HEK293 (cell line): ENCODE data around the gene STRN3.

ENCODE experiments used
- CTCF ChIA-PET: fragments of 350-600 bp; formaldehyde crosslinking; extraction: SDS; loops from one replicate; lab custom pipeline; 2021; ENCODE audit warnings: antibody characterized with exemption; lab: Yijun Ruan, JAX
- POLR2A ChIA-PET: fragments of 300-600 bp; formaldehyde crosslinking; extraction: SDS; loops from one replicate; lab custom pipeline; 2020; ENCODE audit warnings: antibody characterized with exemption, inconsistent platforms; lab: Yijun Ruan, JAX
- H3K27ac ChIP-seq: fragments of 200-500 bp; sonication (Bioruptor generic); 2 replicates; pipeline ENCODE4 v1.5.1; 2014; ENCODE audit warnings: low read depth, low read length, control low read depth, inconsistent platforms; ENCODE audit errors: extremely low read depth
- H3K36me3 ChIP-seq, 2 experiments: fragments of 200-500 bp in 1 of 2; sonication (Bioruptor generic) in 1 of 2; 1 replicate in 1 of 2; 2 replicates in 1 of 2; pipeline ENCODE4 v1.5.1; 2014 to 2017; ENCODE audit warnings: inconsistent platforms in 2 of 2, low read length in 2 of 2; ENCODE audit not compliant: control insufficient read depth in 2 of 2, insufficient read depth in 1 of 2
- H3K4me1 ChIP-seq: fragments of 200-500 bp; sonication (Bioruptor generic); 2 replicates; pipeline ENCODE4 v1.5.1; 2014; ENCODE audit warnings: mild to moderate bottlenecking, low read length, inconsistent platforms; ENCODE audit not compliant: control insufficient read depth, insufficient read depth
- H3K4me3 ChIP-seq: 2 replicates; pipeline ENCODE4 v1.5.1; 2011; ENCODE audit warnings: low read depth, mild to moderate bottlenecking, control low read depth, low read length, moderate library complexity
- H3K9me3 ChIP-seq: fragments of 200-500 bp; sonication (Bioruptor generic); 2 replicates; pipeline ENCODE4 v1.5.1; 2014; ENCODE audit warnings: low read depth, low read length, inconsistent platforms; ENCODE audit not compliant: control insufficient read depth, insufficient read depth
- FEZF1 ChIP-seq: fragments of 450-650 bp; formaldehyde crosslinking; IDR thresholded peaks from 2 replicates; pipeline ENCODE4 v1.5.1; 2016; ENCODE audit warnings: missing biosample characterization, missing genetic modification characterization
- KLF8 ChIP-seq: fragments of 450-650 bp; formaldehyde crosslinking; IDR thresholded peaks from 2 replicates; pipeline ENCODE4 v1.5.1; 2016; ENCODE audit warnings: missing biosample characterization, missing genetic modification characterization
- KLF9 ChIP-seq: fragments of 450-650 bp; formaldehyde crosslinking; IDR thresholded peaks from 2 replicates; pipeline ENCODE4 v1.5.1; 2016; ENCODE audit warnings: missing biosample characterization, missing genetic modification characterization, low read depth
- SCRT2 ChIP-seq: fragments of 450-650 bp; formaldehyde crosslinking; IDR thresholded peaks from 2 replicates; pipeline ENCODE4 v1.5.1; 2016; ENCODE audit warnings: missing biosample characterization, missing genetic modification characterization
- ZNF10 ChIP-seq: fragments of 450-650 bp; formaldehyde crosslinking; IDR thresholded peaks from 2 replicates; pipeline ENCODE4 v1.5.1; 2017; ENCODE audit warnings: missing biosample characterization, missing genetic modification characterization
- ZNF274 ChIP-seq, 2 experiments: fragments of 200-500 bp in 1 of 2; fragments of 450-650 bp in 1 of 2; sonication (Bioruptor generic) in 1 of 2; formaldehyde crosslinking in 1 of 2; IDR thresholded peaks; 2 replicates each; pipeline versions ENCODE4 v1.5.1 to v1.6.1; 2014 to 2016; ENCODE audit warnings: borderline replicate concordance in 1 of 2, inconsistent platforms in 1 of 2, low read length in 1 of 2, missing biosample characterization in 1 of 2, missing genetic modification characterization in 1 of 2
- ZNF302 ChIP-seq: fragments of 450-650 bp; formaldehyde crosslinking; IDR thresholded peaks from 2 replicates; pipeline ENCODE4 v1.5.1; 2016; ENCODE audit warnings: missing biosample characterization, missing genetic modification characterization, low read depth
- ZNF335 ChIP-seq: fragments of 450-650 bp; formaldehyde crosslinking; conservative IDR thresholded peaks from 2 replicates; pipeline ENCODE4 v1.5.1; 2016; ENCODE audit warnings: missing biosample characterization, missing genetic modification characterization
- ZNF426 ChIP-seq: fragments of 450-650 bp; formaldehyde crosslinking; IDR thresholded peaks from 2 replicates; pipeline ENCODE4 v1.5.1; 2017; ENCODE audit warnings: missing biosample characterization, missing genetic modification characterization, mild to moderate bottlenecking, inconsistent platforms, moderate library complexity
- ZNF48 ChIP-seq: fragments of 450-650 bp; formaldehyde crosslinking; IDR thresholded peaks from 2 replicates; pipeline ENCODE4 v1.5.1; 2016; ENCODE audit warnings: missing biosample characterization, missing genetic modification characterization
- ZNF501 ChIP-seq: fragments of 450-650 bp; formaldehyde crosslinking; IDR thresholded peaks from 2 replicates; pipeline ENCODE4 v1.5.1; 2016; ENCODE audit warnings: missing biosample characterization, missing genetic modification characterization
- ZNF558 ChIP-seq: fragments of 450-650 bp; formaldehyde crosslinking; IDR thresholded peaks from 2 replicates; pipeline ENCODE4 v1.5.1; 2016; ENCODE audit warnings: missing biosample characterization, missing genetic modification characterization
- ZNF571 ChIP-seq: fragments of 450-650 bp; formaldehyde crosslinking; IDR thresholded peaks from 2 replicates; pipeline ENCODE4 v1.5.0; 2017; ENCODE audit warnings: missing biosample characterization, missing genetic modification characterization
- ZNF585B ChIP-seq: fragments of 450-650 bp; formaldehyde crosslinking; IDR thresholded peaks from 2 replicates; pipeline ENCODE4 v1.5.1; 2016; ENCODE audit warnings: missing biosample characterization, missing genetic modification characterization
- ZNF621 ChIP-seq: fragments of 450-650 bp; formaldehyde crosslinking; IDR thresholded peaks from 2 replicates; pipeline ENCODE4 v1.5.1; 2017; ENCODE audit warnings: missing biosample characterization, missing genetic modification characterization
- ZNF701 ChIP-seq: fragments of 450-650 bp; formaldehyde crosslinking; IDR thresholded peaks from 2 replicates; pipeline ENCODE4 v1.5.1; 2016; ENCODE audit warnings: missing biosample characterization, missing genetic modification characterization
- ZNF707 ChIP-seq: fragments of 450-650 bp; formaldehyde crosslinking; IDR thresholded peaks from 2 replicates; pipeline ENCODE4 v1.5.1; 2016; ENCODE audit warnings: missing biosample characterization, missing genetic modification characterization
- ZNF768 ChIP-seq: fragments of 450-650 bp; formaldehyde crosslinking; IDR thresholded peaks from 2 replicates; pipeline ENCODE4 v1.5.1; 2018; ENCODE audit warnings: missing biosample characterization, mild to moderate bottlenecking, missing genetic modification characterization
- ZSCAN23 ChIP-seq: fragments of 450-650 bp; formaldehyde crosslinking; IDR thresholded peaks from 2 replicates; pipeline ENCODE4 v1.5.1; 2016; ENCODE audit warnings: missing biosample characterization, missing genetic modification characterization
- TF ChIP-seq, protein P1 (sequence below): fragments of 450-650 bp; formaldehyde crosslinking; IDR thresholded peaks from 2 replicates; pipeline ENCODE4 v1.5.1; 2017; ENCODE audit warnings: missing biosample characterization, missing genetic modification characterization
- TF ChIP-seq, protein P2 (sequence below): fragments of 450-650 bp; formaldehyde crosslinking; IDR thresholded peaks from 2 replicates; pipeline ENCODE4 v1.5.1; 2016; ENCODE audit warnings: missing biosample characterization, missing genetic modification characterization
- TF ChIP-seq, protein P3 (sequence below): fragments of 450-650 bp; formaldehyde crosslinking; IDR thresholded peaks from 2 replicates; pipeline ENCODE4 v1.5.1; 2016; ENCODE audit warnings: missing biosample characterization, missing genetic modification characterization
- TF ChIP-seq, protein P4 (sequence below): fragments of 450-650 bp; formaldehyde crosslinking; IDR thresholded peaks from 2 replicates; pipeline ENCODE4 v1.5.1; 2016; ENCODE audit warnings: missing biosample characterization, missing genetic modification characterization
- TF ChIP-seq, protein P5 (sequence below): fragments of 450-650 bp; formaldehyde crosslinking; conservative IDR thresholded peaks from 2 replicates; pipeline ENCODE4 v1.5.1; 2016; ENCODE audit warnings: low read depth, missing biosample characterization, missing genetic modification characterization
- TF ChIP-seq, protein P6 (sequence below): fragments of 450-650 bp; IDR thresholded peaks from 2 replicates; pipeline ENCODE4 v1.5.1; 2018; ENCODE audit warnings: missing biosample characterization, missing genetic modification characterization

STRN3 gene

DNA sequence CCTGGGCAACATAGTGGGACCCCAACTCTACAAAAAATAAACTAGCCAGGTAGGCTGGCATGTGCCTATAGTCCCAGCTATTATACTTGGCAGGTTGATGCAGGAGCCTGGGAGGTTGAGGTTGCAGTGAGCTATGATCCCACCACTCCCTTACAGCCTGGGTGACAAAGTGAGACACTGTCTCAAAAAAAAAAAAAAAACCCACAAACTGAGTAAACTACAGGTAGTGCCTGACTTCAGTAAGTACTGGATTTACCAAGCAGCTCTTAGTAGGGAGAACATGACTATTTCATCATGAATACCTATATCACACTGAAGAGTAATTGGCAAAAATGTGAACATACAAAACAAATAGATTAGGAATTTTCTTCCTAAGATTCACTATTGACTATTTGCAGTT is 33.1 kb downstream of the STRN3 start (continued):
- TF ChIP-seq, protein P1, sequence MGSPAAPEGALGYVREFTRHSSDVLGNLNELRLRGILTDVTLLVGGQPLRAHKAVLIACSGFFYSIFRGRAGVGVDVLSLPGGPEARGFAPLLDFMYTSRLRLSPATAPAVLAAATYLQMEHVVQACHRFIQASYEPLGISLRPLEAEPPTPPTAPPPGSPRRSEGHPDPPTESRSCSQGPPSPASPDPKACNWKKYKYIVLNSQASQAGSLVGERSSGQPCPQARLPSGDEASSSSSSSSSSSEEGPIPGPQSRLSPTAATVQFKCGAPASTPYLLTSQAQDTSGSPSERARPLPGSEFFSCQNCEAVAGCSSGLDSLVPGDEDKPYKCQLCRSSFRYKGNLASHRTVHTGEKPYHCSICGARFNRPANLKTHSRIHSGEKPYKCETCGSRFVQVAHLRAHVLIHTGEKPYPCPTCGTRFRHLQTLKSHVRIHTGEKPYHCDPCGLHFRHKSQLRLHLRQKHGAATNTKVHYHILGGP (tag by site-specific recombination) = no peak
- TF ChIP-seq ZNF707 (tag by site-specific recombination) (no peak), ZNF48 (tag by site-specific recombination) (no peak), ZNF10 (tag by site-specific recombination) (no peak), ZNF585B (tag by site-specific recombination) (no peak), ZNF335 (tag by site-specific recombination) (no peak), ZSCAN23 (tag by site-specific recombination) (no peak)
- TF ChIP-seq, protein P2, sequence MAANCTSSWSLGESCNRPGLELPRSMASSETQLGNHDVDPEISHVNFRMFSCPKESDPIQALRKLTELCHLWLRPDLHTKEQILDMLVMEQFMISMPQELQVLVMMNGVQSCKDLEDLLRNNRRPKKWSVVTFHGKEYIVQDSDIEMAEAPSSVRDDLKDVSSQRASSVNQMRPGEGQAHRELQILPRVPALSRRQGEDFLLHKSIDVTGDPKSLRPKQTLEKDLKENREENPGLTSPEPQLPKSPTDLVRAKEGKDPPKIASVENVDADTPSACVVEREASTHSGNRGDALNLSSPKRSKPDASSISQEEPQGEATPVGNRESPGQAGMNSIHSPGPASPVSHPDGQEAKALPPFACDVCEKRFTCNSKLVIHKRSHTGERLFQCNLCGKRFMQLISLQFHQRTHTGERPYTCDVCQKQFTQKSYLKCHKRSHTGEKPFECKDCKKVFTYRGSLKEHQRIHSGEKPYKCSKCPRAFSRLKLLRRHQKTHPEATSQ (tag by site-specific recombination) = no peak

DNA sequence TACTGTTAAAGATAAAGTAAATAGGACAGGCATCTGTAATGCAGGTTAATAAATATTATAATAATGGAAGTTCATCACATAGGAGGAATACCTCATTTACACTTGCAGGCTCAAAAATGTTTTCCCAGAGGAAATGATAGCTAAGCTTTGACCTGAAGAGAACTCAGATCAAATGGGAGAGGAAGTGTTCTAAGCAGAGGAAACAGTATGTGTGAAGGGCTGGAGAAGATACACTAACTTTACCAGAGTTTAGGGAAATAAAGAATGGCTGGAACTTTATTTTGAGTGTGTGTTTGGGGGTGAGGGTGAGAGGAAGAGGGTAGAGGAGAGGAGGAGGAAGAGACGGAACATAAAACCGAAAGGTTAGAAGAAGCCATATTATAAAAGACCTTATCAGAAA is 34.8 kb downstream of the STRN3 start:
- no peaks in the 10 kb centered on the region for H3K9me3 ChIP-seq
- ChIA-PET CTCF (no interaction called here), POLR2A (no interaction called here)
- peaks cover 17% of the 10 kb centered on the region for H3K4me1 ChIP-seq
- peaks cover 0 to 3% of the 10 kb centered on the region in 2 experiments; a peak in 2 of 3 replicates for H3K36me3 ChIP-seq
- H3K27ac ChIP-seq = no peak overlapping the region
- H3K4me3 ChIP-seq = no peak overlapping the region
- TF ChIP-seq ZNF621 (tag by site-specific recombination) = no peak
- no peak for TF ChIP-seq ZNF558 (tag by site-specific recombination)
- no peak for TF ChIP-seq FEZF1
- TF ChIP-seq KLF9 (tag by site-specific recombination) = no peak
- no peak for TF ChIP-seq ZNF701
- no peak for TF ChIP-seq ZNF302 (tag by site-specific recombination)
- TF ChIP-seq, protein P3, sequence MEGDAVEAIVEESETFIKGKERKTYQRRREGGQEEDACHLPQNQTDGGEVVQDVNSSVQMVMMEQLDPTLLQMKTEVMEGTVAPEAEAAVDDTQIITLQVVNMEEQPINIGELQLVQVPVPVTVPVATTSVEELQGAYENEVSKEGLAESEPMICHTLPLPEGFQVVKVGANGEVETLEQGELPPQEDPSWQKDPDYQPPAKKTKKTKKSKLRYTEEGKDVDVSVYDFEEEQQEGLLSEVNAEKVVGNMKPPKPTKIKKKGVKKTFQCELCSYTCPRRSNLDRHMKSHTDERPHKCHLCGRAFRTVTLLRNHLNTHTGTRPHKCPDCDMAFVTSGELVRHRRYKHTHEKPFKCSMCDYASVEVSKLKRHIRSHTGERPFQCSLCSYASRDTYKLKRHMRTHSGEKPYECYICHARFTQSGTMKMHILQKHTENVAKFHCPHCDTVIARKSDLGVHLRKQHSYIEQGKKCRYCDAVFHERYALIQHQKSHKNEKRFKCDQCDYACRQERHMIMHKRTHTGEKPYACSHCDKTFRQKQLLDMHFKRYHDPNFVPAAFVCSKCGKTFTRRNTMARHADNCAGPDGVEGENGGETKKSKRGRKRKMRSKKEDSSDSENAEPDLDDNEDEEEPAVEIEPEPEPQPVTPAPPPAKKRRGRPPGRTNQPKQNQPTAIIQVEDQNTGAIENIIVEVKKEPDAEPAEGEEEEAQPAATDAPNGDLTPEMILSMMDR = no peak
- TF ChIP-seq ZNF274 (IDR thresholded peaks at IDR 0.05; ENCODE audit: low read length) = no peak
- TF ChIP-seq ZNF274 (tag by site-specific recombination; IDR thresholded peaks at IDR 0.05; ENCODE audit: borderline replicate concordance) = no peak
- TF ChIP-seq, protein P4, sequence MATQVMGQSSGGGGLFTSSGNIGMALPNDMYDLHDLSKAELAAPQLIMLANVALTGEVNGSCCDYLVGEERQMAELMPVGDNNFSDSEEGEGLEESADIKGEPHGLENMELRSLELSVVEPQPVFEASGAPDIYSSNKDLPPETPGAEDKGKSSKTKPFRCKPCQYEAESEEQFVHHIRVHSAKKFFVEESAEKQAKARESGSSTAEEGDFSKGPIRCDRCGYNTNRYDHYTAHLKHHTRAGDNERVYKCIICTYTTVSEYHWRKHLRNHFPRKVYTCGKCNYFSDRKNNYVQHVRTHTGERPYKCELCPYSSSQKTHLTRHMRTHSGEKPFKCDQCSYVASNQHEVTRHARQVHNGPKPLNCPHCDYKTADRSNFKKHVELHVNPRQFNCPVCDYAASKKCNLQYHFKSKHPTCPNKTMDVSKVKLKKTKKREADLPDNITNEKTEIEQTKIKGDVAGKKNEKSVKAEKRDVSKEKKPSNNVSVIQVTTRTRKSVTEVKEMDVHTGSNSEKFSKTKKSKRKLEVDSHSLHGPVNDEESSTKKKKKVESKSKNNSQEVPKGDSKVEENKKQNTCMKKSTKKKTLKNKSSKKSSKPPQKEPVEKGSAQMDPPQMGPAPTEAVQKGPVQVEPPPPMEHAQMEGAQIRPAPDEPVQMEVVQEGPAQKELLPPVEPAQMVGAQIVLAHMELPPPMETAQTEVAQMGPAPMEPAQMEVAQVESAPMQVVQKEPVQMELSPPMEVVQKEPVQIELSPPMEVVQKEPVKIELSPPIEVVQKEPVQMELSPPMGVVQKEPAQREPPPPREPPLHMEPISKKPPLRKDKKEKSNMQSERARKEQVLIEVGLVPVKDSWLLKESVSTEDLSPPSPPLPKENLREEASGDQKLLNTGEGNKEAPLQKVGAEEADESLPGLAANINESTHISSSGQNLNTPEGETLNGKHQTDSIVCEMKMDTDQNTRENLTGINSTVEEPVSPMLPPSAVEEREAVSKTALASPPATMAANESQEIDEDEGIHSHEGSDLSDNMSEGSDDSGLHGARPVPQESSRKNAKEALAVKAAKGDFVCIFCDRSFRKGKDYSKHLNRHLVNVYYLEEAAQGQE (tag by site-specific recombination) = no peak
- no peak for TF ChIP-seq ZNF571 (tag by site-specific recombination)
- no peak for TF ChIP-seq ZNF501 (tag by site-specific recombination)
- TF ChIP-seq KLF8 (tag by site-specific recombination) = no peak
- TF ChIP-seq ZNF426 (tag by site-specific recombination) = no peak
- no peak for TF ChIP-seq SCRT2
- TF ChIP-seq ZNF707 (tag by site-specific recombination) = no peak
- TF ChIP-seq, protein P5, sequence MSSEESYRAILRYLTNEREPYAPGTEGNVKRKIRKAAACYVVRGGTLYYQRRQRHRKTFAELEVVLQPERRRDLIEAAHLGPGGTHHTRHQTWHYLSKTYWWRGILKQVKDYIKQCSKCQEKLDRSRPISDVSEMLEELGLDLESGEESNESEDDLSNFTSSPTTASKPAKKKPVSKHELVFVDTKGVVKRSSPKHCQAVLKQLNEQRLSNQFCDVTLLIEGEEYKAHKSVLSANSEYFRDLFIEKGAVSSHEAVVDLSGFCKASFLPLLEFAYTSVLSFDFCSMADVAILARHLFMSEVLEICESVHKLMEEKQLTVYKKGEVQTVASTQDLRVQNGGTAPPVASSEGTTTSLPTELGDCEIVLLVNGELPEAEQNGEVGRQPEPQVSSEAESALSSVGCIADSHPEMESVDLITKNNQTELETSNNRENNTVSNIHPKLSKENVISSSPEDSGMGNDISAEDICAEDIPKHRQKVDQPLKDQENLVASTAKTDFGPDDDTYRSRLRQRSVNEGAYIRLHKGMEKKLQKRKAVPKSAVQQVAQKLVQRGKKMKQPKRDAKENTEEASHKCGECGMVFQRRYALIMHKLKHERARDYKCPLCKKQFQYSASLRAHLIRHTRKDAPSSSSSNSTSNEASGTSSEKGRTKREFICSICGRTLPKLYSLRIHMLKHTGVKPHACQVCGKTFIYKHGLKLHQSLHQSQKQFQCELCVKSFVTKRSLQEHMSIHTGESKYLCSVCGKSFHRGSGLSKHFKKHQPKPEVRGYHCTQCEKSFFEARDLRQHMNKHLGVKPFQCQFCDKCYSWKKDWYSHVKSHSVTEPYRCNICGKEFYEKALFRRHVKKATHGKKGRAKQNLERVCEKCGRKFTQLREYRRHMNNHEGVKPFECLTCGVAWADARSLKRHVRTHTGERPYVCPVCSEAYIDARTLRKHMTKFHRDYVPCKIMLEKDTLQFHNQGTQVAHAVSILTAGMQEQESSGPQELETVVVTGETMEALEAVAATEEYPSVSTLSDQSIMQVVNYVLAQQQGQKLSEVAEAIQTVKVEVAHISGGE (tag by site-specific recombination) = no peak
- TF ChIP-seq, protein P6, sequence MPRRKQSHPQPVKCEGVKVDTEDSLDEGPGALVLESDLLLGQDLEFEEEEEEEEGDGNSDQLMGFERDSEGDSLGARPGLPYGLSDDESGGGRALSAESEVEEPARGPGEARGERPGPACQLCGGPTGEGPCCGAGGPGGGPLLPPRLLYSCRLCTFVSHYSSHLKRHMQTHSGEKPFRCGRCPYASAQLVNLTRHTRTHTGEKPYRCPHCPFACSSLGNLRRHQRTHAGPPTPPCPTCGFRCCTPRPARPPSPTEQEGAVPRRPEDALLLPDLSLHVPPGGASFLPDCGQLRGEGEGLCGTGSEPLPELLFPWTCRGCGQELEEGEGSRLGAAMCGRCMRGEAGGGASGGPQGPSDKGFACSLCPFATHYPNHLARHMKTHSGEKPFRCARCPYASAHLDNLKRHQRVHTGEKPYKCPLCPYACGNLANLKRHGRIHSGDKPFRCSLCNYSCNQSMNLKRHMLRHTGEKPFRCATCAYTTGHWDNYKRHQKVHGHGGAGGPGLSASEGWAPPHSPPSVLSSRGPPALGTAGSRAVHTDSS (tag by site-specific recombination) = no peak
- TF ChIP-seq ZNF768 (tag by site-specific recombination) = no peak
